ENCODE results near the gene GPR107.

GPR107 gene

DNA sequence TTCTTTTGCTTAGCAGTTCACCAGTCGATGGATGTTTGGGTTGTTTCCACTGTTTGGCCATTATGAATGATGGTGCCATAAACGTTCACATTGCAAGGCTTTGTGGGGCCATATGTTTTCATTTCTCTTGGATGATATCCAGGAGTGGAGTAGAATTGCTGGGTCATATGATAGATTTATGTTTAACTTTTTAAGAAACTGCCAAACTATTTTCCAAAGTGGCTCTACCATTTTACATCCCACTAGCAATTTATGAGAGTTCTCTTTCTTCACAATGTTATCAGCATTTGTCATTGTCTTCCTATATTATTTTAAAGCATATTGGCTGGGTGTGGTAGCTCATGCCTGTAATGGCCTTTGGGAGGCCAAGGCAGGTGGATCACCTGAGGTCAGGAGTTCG is 5.2 kb downstream of the GPR107 start:
- DNase-seq, result no peak
- H3K4me3 ChIP-seq (ENCODE audit: low read depth, low read length), result no peak overlapping the region
- H3K27ac ChIP-seq, result no peak overlapping the region
- H3K27me3 ChIP-seq (replicated peaks), result no peaks in the 10 kb centered on the region
- in situ Hi-C loops (cut with HindIII; ENCODE audit: low pct_ligation_motif_present, low sequenced_read_pairs), result no loop called here
- H3K36me3 ChIP-seq (replicated peaks), result peaks cover 6% of the 10 kb centered on the region
- TF ChIP-seq, protein P1, sequence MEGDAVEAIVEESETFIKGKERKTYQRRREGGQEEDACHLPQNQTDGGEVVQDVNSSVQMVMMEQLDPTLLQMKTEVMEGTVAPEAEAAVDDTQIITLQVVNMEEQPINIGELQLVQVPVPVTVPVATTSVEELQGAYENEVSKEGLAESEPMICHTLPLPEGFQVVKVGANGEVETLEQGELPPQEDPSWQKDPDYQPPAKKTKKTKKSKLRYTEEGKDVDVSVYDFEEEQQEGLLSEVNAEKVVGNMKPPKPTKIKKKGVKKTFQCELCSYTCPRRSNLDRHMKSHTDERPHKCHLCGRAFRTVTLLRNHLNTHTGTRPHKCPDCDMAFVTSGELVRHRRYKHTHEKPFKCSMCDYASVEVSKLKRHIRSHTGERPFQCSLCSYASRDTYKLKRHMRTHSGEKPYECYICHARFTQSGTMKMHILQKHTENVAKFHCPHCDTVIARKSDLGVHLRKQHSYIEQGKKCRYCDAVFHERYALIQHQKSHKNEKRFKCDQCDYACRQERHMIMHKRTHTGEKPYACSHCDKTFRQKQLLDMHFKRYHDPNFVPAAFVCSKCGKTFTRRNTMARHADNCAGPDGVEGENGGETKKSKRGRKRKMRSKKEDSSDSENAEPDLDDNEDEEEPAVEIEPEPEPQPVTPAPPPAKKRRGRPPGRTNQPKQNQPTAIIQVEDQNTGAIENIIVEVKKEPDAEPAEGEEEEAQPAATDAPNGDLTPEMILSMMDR (IDR thresholded peaks at IDR 0.05; ENCODE audit: low read depth, low read length, missing control alignments), result no peak

DNA sequence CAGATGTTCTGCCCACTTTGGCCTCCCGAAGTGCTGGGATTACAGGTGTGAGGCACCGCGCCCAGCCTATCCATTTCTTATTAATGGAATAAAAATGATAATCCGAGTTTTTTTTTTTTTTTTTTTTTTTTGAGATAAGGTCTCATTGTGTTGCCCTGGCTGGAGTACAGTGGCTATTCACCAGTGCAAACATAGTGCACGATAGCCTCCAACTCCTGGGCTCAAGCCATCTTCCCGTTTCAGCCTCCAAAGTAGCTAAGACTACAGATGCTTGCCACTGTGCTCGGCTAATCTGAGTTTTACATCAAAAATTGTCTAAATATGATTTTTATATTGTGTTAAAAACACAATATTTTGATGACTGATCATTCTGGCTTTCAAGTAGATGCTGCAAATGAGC is 6.6 kb downstream of the GPR107 start:
- in situ Hi-C loops (cut with HindIII; ENCODE audit: low pct_ligation_motif_present, low sequenced_read_pairs), result no loop called here
- Histone ChIP-seq H3K4me3 (ENCODE audit: low read depth, low read length) (no peak overlapping the region), H3K27ac (no peak overlapping the region), H3K27me3 (replicated peaks) (no peaks in the 10 kb centered on the region), H3K36me3 (replicated peaks) (peaks cover 6% of the 10 kb centered on the region)
- TF ChIP-seq, protein P1 (IDR thresholded peaks at IDR 0.05; ENCODE audit: low read depth, low read length, missing control alignments), result no peak
- no peak for DNase-seq

DNA sequence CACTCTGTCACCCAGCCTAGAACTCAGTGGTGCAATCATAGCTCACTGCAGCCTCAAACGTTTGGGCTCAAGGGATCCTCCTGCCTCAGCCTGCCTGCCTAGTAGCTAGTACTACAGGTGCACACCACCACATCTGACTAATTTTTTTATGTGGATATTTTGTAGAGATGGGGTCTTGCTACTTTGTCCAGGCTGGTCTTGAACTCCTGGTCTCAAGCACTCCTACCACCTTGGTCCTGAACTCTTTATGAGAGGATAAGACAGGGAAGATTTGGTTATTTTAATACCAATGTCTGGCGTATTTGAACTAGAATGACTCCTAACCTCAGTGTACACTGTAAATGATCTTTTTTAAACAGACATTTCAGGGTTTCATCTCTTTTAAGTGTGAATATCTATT is 9.0 kb downstream of the GPR107 start:
- TF ChIP-seq, protein P1 (IDR thresholded peaks at IDR 0.05; ENCODE audit: low read depth, low read length, missing control alignments), result no peak
- Histone ChIP-seq H3K4me3 (ENCODE audit: low read depth, low read length) (no peak overlapping the region), H3K27me3 (replicated peaks) (no peaks in the 10 kb centered on the region), H3K36me3 (replicated peaks) (peaks cover 6% of the 10 kb centered on the region), H3K27ac (no peak overlapping the region)
- in situ Hi-C loops (cut with HindIII; ENCODE audit: low pct_ligation_motif_present, low sequenced_read_pairs), result no loop called here
- DNase-seq, result no peak

DNA sequence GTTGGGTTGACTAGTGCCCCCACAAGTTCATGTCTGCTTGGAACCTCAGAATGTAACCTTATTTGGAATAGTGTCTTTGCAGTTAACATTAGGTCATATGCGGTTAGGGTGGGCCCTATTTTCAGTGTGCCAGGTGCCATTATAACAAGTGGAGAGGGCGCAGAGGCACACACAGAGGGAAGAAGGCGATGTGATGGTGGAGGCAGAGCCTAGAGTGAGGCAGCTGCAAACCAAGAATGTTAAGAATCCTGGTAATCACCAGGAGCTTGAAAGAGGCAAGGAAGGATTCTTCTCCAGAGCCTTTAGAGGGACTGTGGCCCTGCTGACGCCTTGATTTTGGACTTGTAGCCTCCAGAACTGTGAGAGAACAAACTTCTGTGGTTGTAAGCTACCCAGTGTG is 10.9 kb downstream of the GPR107 start:
- in situ Hi-C loops (cut with HindIII; ENCODE audit: low pct_ligation_motif_present, low sequenced_read_pairs), result no loop called here
- Histone ChIP-seq H3K36me3 (replicated peaks) (peaks cover 3% of the 10 kb centered on the region), H3K4me3 (ENCODE audit: low read depth, low read length) (no peak overlapping the region), H3K27ac (no peak overlapping the region), H3K27me3 (replicated peaks) (no peaks in the 10 kb centered on the region)
- no peak for DNase-seq
- TF ChIP-seq, protein P1 (IDR thresholded peaks at IDR 0.05; ENCODE audit: low read depth, low read length, missing control alignments), result no peak

DNA sequence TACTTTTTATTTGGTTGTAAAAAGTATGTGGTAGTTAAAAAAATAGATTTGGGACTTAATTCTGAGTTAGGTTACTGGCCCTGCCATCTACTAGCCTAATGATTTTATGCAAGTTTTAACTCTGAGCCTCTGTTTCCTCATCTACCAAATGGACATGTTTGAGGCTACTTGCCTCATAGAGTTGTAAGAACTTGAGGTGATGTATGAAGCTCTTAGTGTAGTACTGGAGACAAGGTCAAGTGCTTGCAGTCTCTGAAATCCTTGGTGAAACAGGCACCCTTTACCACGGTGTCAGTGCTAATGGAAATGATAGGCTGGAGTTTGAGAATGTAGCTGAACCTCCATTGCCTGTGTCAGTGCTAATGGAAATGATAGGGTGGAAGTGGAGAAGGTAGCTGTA is 15.3 kb downstream of the GPR107 start:
- H3K27ac ChIP-seq, result no peak overlapping the region

More for the DNA sequence above, 15.3 kb downstream of the GPR107 start:
- Histone ChIP-seq H3K27me3 (replicated peaks) (no peaks in the 10 kb centered on the region), H3K4me3 (ENCODE audit: low read depth, low read length) (no peak overlapping the region), H3K36me3 (replicated peaks) (no peaks in the 10 kb centered on the region)
- TF ChIP-seq, protein P1 (IDR thresholded peaks at IDR 0.05; ENCODE audit: low read depth, low read length, missing control alignments), result no peak
- in situ Hi-C loops (cut with HindIII; ENCODE audit: low pct_ligation_motif_present, low sequenced_read_pairs), result no loop called here
- no peak for DNase-seq
